Psoas muscle (tissue), 8 donors: ENCODE results near the gene IYD. TPM values are rescaled to one million over a fixed set of nuclear protein-coding genes. Genes with fewer than 3 reads are reported as not detected.

Experiments used
- ATAC-seq, 4 donors: fragments of 200-7000 bp; cut with Tn5 transposase; one replicate each; pipeline ENCODE4 v1.9.1; 2020; ENCODE audit warnings: moderate library complexity in 3 of 4, mild to moderate bottlenecking in 2 of 4
- DNase-seq, 2 donors: peaks; one replicate each; pipeline ENCODE4 v3.0.0-alpha.2; 2020
- H3K27ac ChIP-seq: fragments of 200-600 bp; one replicate; pipeline ENCODE4 v1.8.0; 2022
- H3K27me3 ChIP-seq, 3 donors: fragments of 200-600 bp in 1 of 3; one replicate each; pipeline versions ENCODE4 v1.6.1 to v1.8.0; 2013 to 2022; ENCODE audit warnings: low read length in 2 of 3, mild to moderate bottlenecking in 2 of 3, moderate library complexity in 1 of 3; ENCODE audit not compliant: insufficient read depth in 3 of 3
- H3K36me3 ChIP-seq, 2 donors: fragments of 200-600 bp in 1 of 2; one replicate each; pipeline versions ENCODE4 v1.6.1 to v1.8.0; 2013 to 2022; ENCODE audit warnings: low read depth in 1 of 2, mild to moderate bottlenecking in 1 of 2, moderate library complexity in 1 of 2; ENCODE audit not compliant: insufficient read depth in 1 of 2
- H3K4me1 ChIP-seq: fragments of 200-600 bp; one replicate; pipeline ENCODE4 v1.8.0; 2022
- H3K4me3 ChIP-seq: fragments of 200-600 bp; one replicate; pipeline ENCODE4 v1.8.0; 2022; ENCODE audit warnings: mild to moderate bottlenecking
- H3K9me3 ChIP-seq: fragments of 200-600 bp; one replicate; pipeline ENCODE4 v1.8.0; 2022
- CTCF ChIP-seq: fragments of 200-600 bp; IDR thresholded peaks from one replicate; pipeline ENCODE4 v1.8.0; 2022; ENCODE audit warnings: antibody characterized with exemption
- WGBS, 3 donors: extraction: QIAGEN DNeasy Blood & Tissue Kit; methylation state at CpG; one replicate each; pipeline versions ENCODE4 v1.1.6 to v1.1.7; 2013; 5-methylcytosine and 5-hydroxymethylcytosine counted together
- intact Hi-C, 2 donors: fragments of 100-400 bp; cut with DNase I; formaldehyde crosslinking; loops; one replicate each; pipeline versions ENCODE4 v1.11.0 to v1.14.2; 2022
- polyA plus RNA-seq, 3 donors: library from polyadenylated mRNA; stranded (reverse); fragments of 200-250 nt; gene quantifications; one replicate each; pipeline ENCODE4 v1.2.3, GENCODE V29; 2013
- total RNA-seq, 4 donors: library from RNA; stranded (reverse); fragmentation: NEBNext Ultra II Directional in 2 of 4; extraction: Animal tissue kit (Norgen Biotek cat#: 25700) in 2 of 4; gene quantifications; one replicate each; pipeline versions ENCODE4 v1.2.1 to v1.2.4, GENCODE V29; 2021 to 2023
- donor health status: healthy with polysubstance abuse.
- donor health status: DM: no; HTN: no; CAD: no; lungs with moderate emphysema.
- donor health status: Bipolar disorder and iron deficiency.
- donor health status: healthy.
- donor health status: DM: yes; HTN: yes; CAD: no.
- donor health status: DM: no; HTN: no; CAD: no.
- donor health status: DM: no; HTN: no; CAD: no.
- donor health status: DM: yes; HTN: yes; CAD: no.

Gene IYD
- total and polyA plus RNA-seq, 7 donors = 0.04 to 0.28 (median 0.05) TPM; not detected in 4

GRCh38 chr6:150361876-150362275 lies 6.9 kb upstream of the IYD start:
- intact Hi-C loops = no loop called here
- TF ChIP-seq CTCF = no peak
- Histone ChIP-seq H3K4me3 (no peak overlapping the region), H3K4me1 (no peaks in the 10 kb centered on the region), H3K27me3 (no peaks in the 10 kb centered on the region), H3K36me3 (no peaks in the 10 kb centered on the region), H3K27ac (no peak overlapping the region), H3K9me3 (no peaks in the 10 kb centered on the region)
- ATAC-seq (no peak), DNase-seq (no peak)
- WGBS, 3 donors = 72 to 76% (median 73%) methylated on average over 3 of the region's 3 CpGs

GRCh38 chr6:150363733-150364132 lies 5.1 kb upstream of the IYD start:
- no peak for TF ChIP-seq CTCF
- H3K4me1 ChIP-seq = no peaks in the 10 kb centered on the region
- H3K36me3 ChIP-seq = no peaks in the 10 kb centered on the region
- no peaks in the 10 kb centered on the region for H3K9me3 ChIP-seq
- H3K4me3 ChIP-seq = no peak overlapping the region
- no peak overlapping the region for H3K27ac ChIP-seq
- H3K27me3 ChIP-seq = no peaks in the 10 kb centered on the region
- ATAC-seq (no peak), DNase-seq (no peak)
- WGBS, 3 donors = 87 to 91% (median 90%) methylated on average over 2 of the region's 2 CpGs
- intact Hi-C loops = no loop called here

- Histone ChIP-seq H3K27ac (no peak overlapping the region), H3K4me3 (no peak overlapping the region), H3K9me3 (no peaks in the 10 kb centered on the region), H3K27me3 (no peaks in the 10 kb centered on the region), H3K36me3 (no peaks in the 10 kb centered on the region), H3K4me1 (no peaks in the 10 kb centered on the region)
- TF ChIP-seq CTCF = no peak
- no peak for DNase-seq
- 53 to 66% (median 60%) methylated on average over 7 of the region's 7 CpGs for WGBS, 3 donors
- no peak for ATAC-seq
- intact Hi-C loops = no loop called here
Measured at GRCh38 chr6:150366118-150366778, 2.6 kb upstream of the IYD start.

- no peak for TF ChIP-seq CTCF
- no peaks in the 10 kb centered on the region for H3K9me3 ChIP-seq
- ATAC-seq = no peak
- no peaks in the 10 kb centered on the region for H3K4me1 ChIP-seq
- no peaks in the 10 kb centered on the region for H3K27me3 ChIP-seq
- 62 to 74% (median 68%) methylated on average over 2 of the region's 2 CpGs for WGBS, 3 donors
- no peak overlapping the region for H3K27ac ChIP-seq
- no peaks in the 10 kb centered on the region for H3K36me3 ChIP-seq
- H3K4me3 ChIP-seq = no peak overlapping the region
- no peak for DNase-seq
- intact Hi-C loops = no loop called here
Measured at GRCh38 chr6:150369408-150369807, 596 bp downstream of the IYD start.

GRCh38 chr6:150370112-150370511 lies 1.3 kb downstream of the IYD start:
- Histone ChIP-seq H3K36me3 (no peaks in the 10 kb centered on the region), H3K4me1 (no peaks in the 10 kb centered on the region), H3K4me3 (no peak overlapping the region), H3K27me3 (no peaks in the 10 kb centered on the region), H3K9me3 (no peaks in the 10 kb centered on the region), H3K27ac (no peak overlapping the region)
- peak in 1 of 4 donors; percentile 26 for ATAC-seq
- no peak for TF ChIP-seq CTCF
- intact Hi-C loops = no loop called here
- no peak for DNase-seq
- 81 to 90% (median 86%) methylated on average over 12 of the region's 12 CpGs for WGBS, 3 donors
